GM12873 (cell line): ENCODE measurements around the gene SPARC.

Experiments
- TF ChIP-seq, protein P1 (sequence below): IDR thresholded peaks from 2 replicates; pipeline ENCODE4 v1.5.1; 2012; ENCODE audit warnings: low read depth, mild to moderate bottlenecking, moderate library complexity, low read length, control low read depth; ENCODE audit not compliant: insufficient read depth; ENCODE audit errors: missing control alignments

SPARC gene

DNA sequence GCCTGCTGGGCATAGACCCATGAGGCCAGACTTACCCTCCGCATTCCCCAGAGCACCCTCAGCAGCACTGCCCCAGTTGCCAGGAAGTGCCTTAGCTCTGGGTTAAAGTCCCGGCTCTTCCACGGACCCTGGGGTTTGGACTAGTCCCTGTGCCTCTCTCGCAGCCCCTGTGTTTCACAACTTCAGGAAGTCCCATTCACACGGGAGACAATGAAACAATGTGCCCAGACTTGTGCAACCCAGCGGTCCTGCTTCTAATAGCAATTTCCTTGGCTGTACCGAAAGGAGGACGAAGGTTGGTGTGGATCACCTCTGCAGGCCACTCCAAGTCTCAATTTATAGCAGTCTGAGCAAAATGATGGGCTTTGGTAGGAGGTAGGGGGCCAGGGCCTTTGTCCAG lies 53.8 kb downstream of the SPARC start:
- TF ChIP-seq, protein P1, sequence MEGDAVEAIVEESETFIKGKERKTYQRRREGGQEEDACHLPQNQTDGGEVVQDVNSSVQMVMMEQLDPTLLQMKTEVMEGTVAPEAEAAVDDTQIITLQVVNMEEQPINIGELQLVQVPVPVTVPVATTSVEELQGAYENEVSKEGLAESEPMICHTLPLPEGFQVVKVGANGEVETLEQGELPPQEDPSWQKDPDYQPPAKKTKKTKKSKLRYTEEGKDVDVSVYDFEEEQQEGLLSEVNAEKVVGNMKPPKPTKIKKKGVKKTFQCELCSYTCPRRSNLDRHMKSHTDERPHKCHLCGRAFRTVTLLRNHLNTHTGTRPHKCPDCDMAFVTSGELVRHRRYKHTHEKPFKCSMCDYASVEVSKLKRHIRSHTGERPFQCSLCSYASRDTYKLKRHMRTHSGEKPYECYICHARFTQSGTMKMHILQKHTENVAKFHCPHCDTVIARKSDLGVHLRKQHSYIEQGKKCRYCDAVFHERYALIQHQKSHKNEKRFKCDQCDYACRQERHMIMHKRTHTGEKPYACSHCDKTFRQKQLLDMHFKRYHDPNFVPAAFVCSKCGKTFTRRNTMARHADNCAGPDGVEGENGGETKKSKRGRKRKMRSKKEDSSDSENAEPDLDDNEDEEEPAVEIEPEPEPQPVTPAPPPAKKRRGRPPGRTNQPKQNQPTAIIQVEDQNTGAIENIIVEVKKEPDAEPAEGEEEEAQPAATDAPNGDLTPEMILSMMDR, result no peak

DNA sequence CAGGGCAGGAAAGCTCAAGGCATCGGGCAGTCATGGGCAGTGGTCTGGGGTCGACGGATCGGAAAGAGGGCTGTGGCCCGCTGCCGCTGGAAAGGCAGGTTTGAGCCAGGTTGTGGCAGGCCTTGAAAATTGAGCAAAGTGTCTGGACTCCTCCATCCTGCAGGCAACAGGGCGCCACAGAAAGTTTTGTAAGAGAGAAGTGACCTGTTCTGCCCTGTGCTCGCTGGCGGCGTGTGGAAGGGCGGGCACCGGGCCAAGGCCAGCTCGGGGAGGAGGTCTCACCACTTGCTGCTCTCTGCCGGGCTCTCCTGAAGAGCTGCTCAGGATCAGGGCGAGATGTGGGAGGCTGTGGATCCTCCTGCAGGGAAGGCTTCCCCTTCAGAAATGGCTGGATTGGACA lies 54.2 kb downstream of the SPARC start:
- TF ChIP-seq, protein P1, result no peak

DNA sequence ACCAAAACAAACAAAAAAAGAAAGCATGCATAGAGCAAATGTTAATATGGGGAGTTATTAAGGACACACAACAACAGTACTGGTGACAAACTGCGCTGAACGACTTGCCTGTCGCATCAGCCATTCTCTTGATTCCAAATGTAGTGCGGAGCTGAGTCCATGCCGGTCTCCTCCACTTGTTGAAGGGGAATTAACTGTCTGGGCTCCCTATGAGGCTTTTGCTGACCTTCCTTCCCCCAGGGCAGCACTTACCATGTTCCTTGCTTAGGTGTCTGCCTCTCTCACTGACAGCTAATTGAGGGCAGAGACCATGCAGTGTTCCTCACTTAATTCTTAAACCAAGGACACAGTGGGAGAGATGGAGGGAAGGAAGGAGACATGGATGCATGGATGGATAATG lies 54.8 kb downstream of the SPARC start:
- TF ChIP-seq, protein P1, result no peak

DNA sequence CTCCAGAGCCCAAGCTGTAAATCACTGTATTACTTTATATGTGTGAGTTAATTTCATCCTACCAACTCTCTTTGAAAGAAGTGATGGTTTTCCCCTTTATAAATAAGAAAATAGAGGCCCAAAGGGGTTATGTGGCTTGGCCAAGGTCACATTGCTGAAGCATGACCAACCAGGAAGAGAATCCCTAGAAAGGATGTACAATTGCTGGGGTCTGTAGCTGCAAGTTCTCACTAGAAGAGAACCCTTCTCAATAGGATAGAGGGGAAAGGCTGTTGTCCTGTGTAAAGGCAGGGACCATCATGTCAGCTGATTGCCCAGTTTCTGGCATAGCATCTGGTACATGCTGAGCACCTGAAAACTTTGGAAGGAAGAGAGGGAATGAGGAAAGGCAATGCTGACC lies 56.6 kb downstream of the SPARC start:
- TF ChIP-seq, protein P1, result no peak

DNA sequence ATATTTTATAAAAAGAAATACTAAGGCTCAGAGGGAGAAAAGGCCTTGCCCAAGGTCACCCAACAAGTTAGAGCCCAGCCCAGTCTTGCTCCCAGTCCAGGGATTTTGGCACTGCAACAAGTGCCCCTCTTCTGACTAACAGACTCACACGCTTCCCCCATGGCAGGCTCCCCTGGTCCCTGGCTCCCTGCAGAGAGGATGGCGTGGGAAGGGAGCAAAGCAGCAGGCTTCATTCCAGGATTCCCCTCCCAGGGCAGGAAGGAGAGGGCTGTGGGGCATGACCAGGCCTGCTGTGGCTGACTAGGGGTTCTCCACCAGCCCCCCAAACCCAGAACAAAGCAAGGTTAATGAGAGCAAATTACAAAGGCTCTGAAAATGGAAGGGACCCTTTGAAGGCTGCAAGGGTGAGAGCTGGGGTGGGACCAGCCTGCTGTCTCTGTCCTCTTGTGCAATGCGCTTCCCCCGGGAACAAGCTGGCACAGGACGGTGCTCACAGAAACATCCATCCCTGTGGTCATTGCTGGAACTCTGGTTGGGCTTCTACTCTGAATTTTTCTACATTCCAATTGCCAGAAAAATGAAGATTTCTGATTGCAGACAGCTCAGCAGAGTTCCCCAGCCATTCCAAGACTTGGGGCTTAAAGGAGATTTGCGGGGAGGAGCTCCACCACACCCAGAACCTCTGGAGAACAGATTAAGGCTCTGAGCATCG lies 58.4 kb downstream of the SPARC start:
- TF ChIP-seq, protein P1, result no peak

DNA sequence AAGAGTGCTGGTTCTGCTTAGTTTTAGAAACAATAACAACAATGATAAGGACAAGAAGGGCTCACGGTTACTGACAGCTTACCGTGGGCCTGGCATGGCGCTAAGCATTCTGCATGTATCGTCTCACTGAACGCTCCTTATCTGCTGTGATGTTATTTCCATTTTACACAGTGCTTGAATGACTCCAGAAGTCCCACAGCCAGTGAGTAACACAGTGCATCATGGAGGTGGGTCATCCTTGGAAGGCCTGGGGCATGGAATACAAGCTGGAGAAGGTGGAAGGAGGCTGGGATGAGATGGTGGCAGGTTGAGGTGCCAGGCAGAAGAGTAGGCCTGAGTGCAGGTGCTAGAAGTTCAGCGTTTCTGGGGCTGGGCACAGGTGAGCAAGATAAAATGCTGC lies 59.1 kb downstream of the SPARC start:
- TF ChIP-seq, protein P1, result no peak

DNA sequence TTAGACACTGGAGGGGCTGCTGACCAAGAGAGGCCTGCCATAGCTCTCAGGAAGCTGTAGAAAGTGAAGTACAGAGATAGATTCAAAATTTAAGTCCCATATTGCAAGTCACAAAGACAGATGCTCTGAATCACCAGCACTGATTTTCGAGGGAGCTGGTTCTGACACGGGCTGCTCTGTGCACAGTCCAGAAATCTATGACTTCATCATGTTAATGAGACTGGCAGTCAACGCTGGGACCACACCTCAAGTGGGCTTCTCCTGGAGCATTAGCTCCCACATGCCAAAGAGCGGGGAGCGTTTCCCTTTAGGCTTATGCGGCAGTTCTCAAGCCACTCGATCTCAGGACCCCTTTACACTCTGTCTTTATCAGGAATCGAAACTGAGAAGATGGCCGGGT lies 61.4 kb downstream of the SPARC start:
- TF ChIP-seq, protein P1, result no peak
